Fibroblast of skin of left biceps (primary cell): ENCODE results near the gene MAPK13.

Source experiments
- DNase-seq, 2 experiments: peaks; one replicate each; pipeline ENCODE4 v3.0.0-alpha.2; 2013; ENCODE audit warnings: low read depth in 2 of 2

Gene MAPK13

GRCh38 chr6:36149476-36149875, 19.2 kb downstream of the MAPK13 start:
- DNase-seq, result no peak

- DNase-seq, result no peak
These were observed 20.0 kb downstream of the MAPK13 start for GRCh38 chr6:36150283-36150682.

DNA sequence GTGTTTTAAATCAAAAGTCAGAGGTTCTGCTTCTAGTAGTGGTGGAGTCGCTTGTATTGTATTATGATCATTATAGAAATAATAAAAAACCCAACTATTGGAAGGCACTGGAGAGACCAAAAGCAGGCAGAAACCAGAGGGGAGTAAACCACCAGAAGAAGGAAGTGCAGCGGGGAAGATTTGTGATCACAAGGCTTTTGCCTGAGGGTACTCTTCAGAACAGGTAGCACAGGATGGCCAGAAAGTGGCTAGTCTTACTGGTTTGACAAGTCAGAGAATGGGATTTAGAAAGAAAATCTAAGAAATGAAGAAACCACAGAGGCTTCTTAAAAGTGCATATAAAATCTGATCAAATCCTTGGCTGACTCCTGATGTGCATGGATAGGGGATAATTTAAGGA, 24.0 kb downstream of the MAPK13 start:
- no peak for DNase-seq

- DNase-seq, result no peak
These were observed 25.3 kb downstream of the MAPK13 start for GRCh38 chr6:36155662-36156061.

DNA sequence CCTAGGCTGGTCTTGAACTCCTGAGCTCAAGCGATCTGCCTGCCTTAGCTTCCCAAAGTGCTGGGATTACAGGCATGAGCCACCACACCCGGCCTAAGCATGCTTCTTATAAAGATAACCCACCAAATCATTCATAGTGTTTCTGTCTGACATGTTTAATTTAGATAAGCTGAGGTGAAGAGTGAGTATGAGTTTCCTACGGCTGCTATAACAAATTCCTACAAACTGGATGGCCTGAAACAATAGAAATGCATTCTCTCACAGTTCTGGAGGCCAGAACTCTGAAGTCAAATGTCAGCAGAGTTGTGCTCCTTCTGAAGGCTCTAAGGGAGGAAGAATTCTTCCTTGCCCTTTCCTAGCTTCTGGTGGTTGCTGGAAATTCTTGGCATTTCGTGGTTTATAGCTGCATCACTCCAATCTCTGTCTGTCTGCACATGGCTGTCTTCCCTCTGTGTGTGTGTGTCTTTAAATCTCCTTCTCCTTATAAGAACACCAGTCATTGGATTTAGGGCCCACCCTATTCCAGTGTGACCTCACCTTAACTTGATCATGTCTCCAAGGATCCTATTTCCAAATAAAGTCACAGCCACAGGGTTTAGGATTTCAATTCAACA, 29.9 kb downstream of the MAPK13 start:
- peak; percentile 9 to 21 for DNase-seq

DNA sequence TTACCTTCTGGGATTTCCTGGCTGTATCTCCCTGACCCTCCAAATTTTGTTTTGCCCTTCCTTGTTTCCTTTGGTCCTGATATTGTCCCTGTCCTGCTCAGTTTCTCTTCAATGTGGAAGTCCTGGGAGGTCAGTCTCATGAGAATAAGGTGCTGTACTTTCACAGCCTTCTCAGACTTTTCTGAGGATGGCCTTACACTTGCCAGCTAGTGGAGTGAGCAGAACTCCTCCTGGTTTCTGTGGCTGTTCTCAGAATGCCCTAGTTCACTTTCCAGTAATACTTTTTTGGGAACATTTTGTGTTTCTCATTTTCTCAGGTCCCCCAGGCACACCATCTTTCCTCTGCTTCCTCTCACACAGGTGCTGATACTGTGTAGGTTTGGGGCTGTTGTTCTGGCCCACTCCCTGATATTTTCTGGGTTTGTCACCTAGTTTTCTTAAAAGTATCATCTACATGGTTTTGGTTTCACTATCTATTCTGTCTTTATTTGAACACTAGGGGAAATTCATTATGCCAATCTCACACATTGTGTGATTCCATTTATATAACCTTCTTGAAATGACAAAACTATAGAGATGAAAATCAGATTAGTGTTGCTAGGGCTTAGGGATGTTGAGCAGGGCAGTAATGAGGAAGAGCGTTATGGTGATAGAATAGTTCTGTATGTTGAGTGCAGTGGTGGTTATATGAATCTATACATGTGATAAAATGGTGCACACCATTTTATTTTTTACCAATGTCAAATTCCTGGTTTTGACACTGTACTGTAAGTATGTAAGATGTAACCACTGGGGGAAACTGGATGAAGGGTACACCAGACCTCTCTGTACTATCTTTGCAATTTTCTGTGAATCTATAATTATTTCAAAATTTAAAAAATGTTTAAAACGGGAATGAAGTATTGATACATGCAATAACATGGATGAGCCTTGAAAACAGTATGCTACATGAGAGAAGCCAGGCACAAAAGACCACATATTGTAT, 39.0 kb downstream of the MAPK13 start:
- DNase-seq, result no peak

- no peak for DNase-seq
These were observed 40.4 kb downstream of the MAPK13 start for GRCh38 chr6:36170704-36171103.

- DNase-seq, result no peak
These were observed 41.3 kb downstream of the MAPK13 start for GRCh38 chr6:36171573-36171972.

DNA sequence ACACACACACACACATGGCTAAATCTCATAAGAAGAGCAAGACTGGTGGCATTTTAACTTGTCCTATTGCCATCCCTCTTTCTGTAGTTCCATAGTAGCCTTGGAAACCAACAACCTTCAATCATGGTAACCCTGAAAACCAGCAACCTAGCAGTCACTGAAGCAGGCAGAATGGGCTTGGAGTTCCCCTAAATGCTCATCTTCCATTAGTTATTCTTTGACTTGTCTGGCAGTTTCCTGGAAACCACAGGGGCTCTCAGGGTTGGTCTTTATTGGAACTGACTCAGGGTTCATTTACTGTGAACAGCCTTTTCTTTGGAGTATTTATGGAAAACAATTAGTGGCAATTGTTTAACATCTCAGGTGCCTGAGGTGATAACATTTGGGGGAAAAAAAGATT, 46.9 kb downstream of the MAPK13 start:
- no peak for DNase-seq

GRCh38 chr6:36178544-36178943, 48.2 kb downstream of the MAPK13 start:
- no peak for DNase-seq

DNA sequence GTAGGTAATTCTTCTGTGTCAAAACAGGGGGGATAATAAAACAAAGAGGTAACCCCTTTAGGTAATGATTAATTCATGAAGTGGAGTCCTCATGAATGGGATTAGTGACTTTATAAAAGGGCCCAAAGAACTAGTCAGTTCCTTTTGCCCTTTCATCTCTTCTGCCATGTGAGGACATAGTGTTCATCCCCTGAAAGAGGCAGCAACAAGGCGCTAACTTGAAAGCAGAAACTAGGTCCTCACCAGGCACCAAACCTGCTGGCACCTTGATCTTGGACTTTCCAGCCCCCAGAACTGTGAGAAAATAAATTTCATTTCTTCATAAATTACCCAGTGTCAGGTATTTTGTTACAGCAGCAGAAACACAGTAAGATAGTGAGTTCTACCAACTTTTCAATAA, 49.8 kb downstream of the MAPK13 start:
- DNase-seq, result no peak

DNA sequence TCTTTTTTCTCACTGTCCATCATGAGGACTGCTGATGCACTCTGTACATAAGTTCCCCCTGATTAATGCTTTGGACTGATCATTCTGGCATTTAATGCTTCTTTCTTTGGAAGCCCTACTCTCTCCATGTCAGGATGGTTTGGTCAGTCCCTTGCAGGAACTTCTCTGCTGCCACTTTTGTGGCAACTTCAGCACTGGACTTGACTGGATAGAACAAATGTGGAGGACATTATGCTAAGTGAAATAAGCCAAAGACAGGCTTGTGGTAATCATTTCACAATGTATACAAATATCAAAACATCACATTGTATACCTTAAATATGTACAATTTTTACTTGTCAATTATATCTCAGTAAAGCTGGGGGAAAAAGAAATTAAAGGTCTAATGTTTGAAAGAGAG, 54.0 kb downstream of the MAPK13 start:
- DNase-seq, result no peak

DNA sequence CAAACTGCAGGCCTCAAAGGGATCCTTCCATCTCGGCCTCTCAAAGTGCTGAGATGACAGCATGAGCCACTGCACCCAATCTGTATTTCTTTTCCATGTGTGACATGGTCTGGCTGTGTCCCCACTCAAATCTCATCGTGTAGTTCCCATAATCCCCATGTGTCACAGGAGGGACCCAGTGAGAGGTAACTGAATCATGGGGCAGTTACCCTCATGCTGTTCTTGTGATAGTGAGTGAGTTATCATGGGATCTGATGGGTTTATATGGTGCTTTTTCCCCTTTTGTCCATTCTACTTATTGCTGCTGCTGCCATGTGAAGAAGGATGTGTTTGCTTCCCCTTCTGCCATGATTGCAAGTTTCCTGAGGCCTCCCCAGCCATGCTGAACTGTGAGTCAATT, 55.9 kb downstream of the MAPK13 start:
- DNase-seq, result no peak

- DNase-seq, result no peak
These were observed 57.1 kb downstream of the MAPK13 start for GRCh38 chr6:36187446-36187845.
